Esophagus muscularis mucosa (tissue), 4 donors: ENCODE data around the gene KCTD5. TPM values are rescaled to one million over a fixed set of nuclear protein-coding genes. Genes with fewer than 3 reads are reported as not detected.
"Not testable (repeated sequence)": the region's sequence is repeated elsewhere in the genome, so short reads cannot be mapped to it uniquely, and the experiment has no call there.

ENCODE experiments used
- DNase-seq: peaks from one replicate; pipeline ENCODE4 v3.0.0-alpha.2; 2017; ENCODE audit errors: extremely low spot score
- H3K27ac ChIP-seq, 4 donors: fragments of 200-600 bp; sonication (generic); replicated peaks in 1 of 4; 1 replicate in 3 of 4; 2 replicates in 1 of 4; pipeline ENCODE4 v1.5.1; 2016 to 2019; ENCODE audit warnings: mild to moderate bottlenecking in 1 of 4
- H3K27me3 ChIP-seq, 4 donors: fragments of 200-600 bp; sonication (generic); one replicate each; pipeline versions ENCODE4 v1.5.1 to v1.6.0; 2016 to 2019
- H3K36me3 ChIP-seq, 4 donors: fragments of 200-600 bp; sonication (generic); one replicate each; pipeline ENCODE4 v1.5.1; 2016 to 2019
- H3K4me1 ChIP-seq, 4 donors: fragments of 200-600 bp; sonication (generic); one replicate each; pipeline ENCODE4 v1.5.1; 2016 to 2019
- H3K4me3 ChIP-seq, 4 donors: fragments of 200-600 bp; sonication (generic); 1 replicate in 2 of 4; 2 replicates in 2 of 4; pipeline ENCODE4 v1.5.1; 2016 to 2019; ENCODE audit warnings: mild to moderate bottlenecking in 4 of 4, moderate library complexity in 1 of 4
- H3K9me3 ChIP-seq, 4 donors: fragments of 200-600 bp; sonication (generic); 1 replicate in 3 of 4; 2 replicates in 1 of 4; pipeline ENCODE4 v1.5.1; 2016 to 2019
- CTCF ChIP-seq, 3 experiments: fragments of 200-600 bp in 2 of 3; fragments of 450-650 bp in 1 of 3; sonication (generic) in 2 of 3; IDR thresholded peaks; one replicate each; pipeline ENCODE4 v1.5.1; 2017 to 2019; ENCODE audit warnings: antibody characterized with exemption in 3 of 3, mild to moderate bottlenecking in 2 of 3, moderate library complexity in 1 of 3
- EP300 ChIP-seq: sonication (generic); formaldehyde crosslinking; IDR thresholded peaks from one replicate; pipeline ENCODE4 v1.6.1; 2017; ENCODE audit warnings: antibody characterized with exemption
- POLR2A ChIP-seq: fragments of 450-650 bp; IDR thresholded peaks from one replicate; pipeline ENCODE4 v1.6.1; 2017; ENCODE audit warnings: antibody characterized with exemption, moderate library complexity, mild to moderate bottlenecking, low read depth
- POLR2AphosphoS5 ChIP-seq, 2 donors: sonication (generic); formaldehyde crosslinking; IDR thresholded peaks; one replicate each; pipeline ENCODE4 v1.6.1; 2017; ENCODE audit warnings: antibody characterized with exemption in 2 of 2
- WGBS: methylation state at CpG from one replicate; pipeline ENCODE4 v1.1.5; 2018; 5-methylcytosine and 5-hydroxymethylcytosine counted together
- intact Hi-C: fragments of 100-400 bp; cut with DNase I; formaldehyde crosslinking; loops from one replicate; pipeline ENCODE4 v1.15.1; 2023
- total RNA-seq, 4 donors: library from RNA; depleted of rRNA; stranded (reverse); fragments of >200 nt; gene quantifications; one replicate each; pipeline versions ENCODE4 v1.1.0 to v1.2.1, GENCODE V29; 2016

The KCTD5 gene
- total RNA-seq, 4 donors from 2014 or later: 9.1 to 22.1 (median 15.7) TPM

- no peak overlapping the region for H3K4me3 ChIP-seq
- intact Hi-C loops: no loop called here
- no peak for DNase-seq
- 63% methylated on average over 9 of the region's 9 CpGs for WGBS
- TF ChIP-seq EP300 (no peak), POLR2A (no peak), CTCF (IDR thresholded peaks at IDR 0.05) (no peak), POLR2AphosphoS5 (IDR thresholded peaks at IDR 0.05) (no peak)
- no peaks in the 10 kb centered on the region for H3K27me3 ChIP-seq
- H3K9me3 ChIP-seq: no peaks in the 10 kb centered on the region
- no peak overlapping the region for H3K27ac ChIP-seq
- H3K4me1 ChIP-seq: peaks cover 0 to 13% (median 7%) of the 10 kb centered on the region in 4 donors
- peaks cover 0 to 48% (median 27%) of the 10 kb centered on the region in 4 donors for H3K36me3 ChIP-seq
Observed at GRCh38 chr16:2664574-2664982, 17.7 kb upstream of the KCTD5 start.

- intact Hi-C loops, H3K9me3 ChIP-seq, H3K27ac ChIP-seq, DNase-seq, H3K27me3 ChIP-seq, H3K4me3 ChIP-seq: not testable (repeated sequence)
- H3K36me3 ChIP-seq: peaks cover 0 to 54% (median 28%) of the 10 kb centered on the region in 4 donors
- WGBS: 76% methylated on average over 7 of the region's 7 CpGs
- H3K4me1 ChIP-seq: peaks cover 8 to 25% (median 22%) of the 10 kb centered on the region in 4 donors
Observed at GRCh38 chr16:2666671-2667070, 15.7 kb upstream of the KCTD5 start.

GRCh38 chr16:2669587-2669986 is 12.7 kb upstream of the KCTD5 start:
- H3K9me3 ChIP-seq, DNase-seq, intact Hi-C loops, H3K27me3 ChIP-seq: not testable (repeated sequence)
- 82% methylated on average over 10 of the region's 10 CpGs for WGBS
- H3K36me3 ChIP-seq: peaks cover 0 to 42% (median 24%) of the 10 kb centered on the region in 4 donors
- H3K4me1 ChIP-seq: peaks cover 19 to 40% (median 37%) of the 10 kb centered on the region in 4 donors
- peak overlapping the region; percentile 44 to 74 (median 60) for H3K27ac ChIP-seq
- H3K4me3 ChIP-seq: peak overlapping the region in 3 of 4 donors; percentile 24 to 35 (median 27)

- WGBS: 11% methylated on average over 13 of the region's 15 CpGs
Observed at GRCh38 chr16:2670017-2670416, 12.3 kb upstream of the KCTD5 start.

GRCh38 chr16:2671193-2671592 is 11.1 kb upstream of the KCTD5 start:
- Histone ChIP-seq H3K4me1 (peaks cover 19 to 40% (median 37%) of the 10 kb centered on the region in 4 donors), H3K36me3 (peaks cover 0 to 34% (median 21%) of the 10 kb centered on the region in 4 donors)
- H3K27me3 ChIP-seq, intact Hi-C loops, H3K27ac ChIP-seq, DNase-seq, H3K4me3 ChIP-seq, H3K9me3 ChIP-seq: not testable (repeated sequence)
- TF ChIP-seq CTCF (IDR thresholded peaks at IDR 0.05): peak in 1 of 3 experiments; percentile 19
- WGBS: 76% methylated on average over 8 of the region's 10 CpGs

More at GRCh38 chr16:2670017-2670416, 12.3 kb upstream of the KCTD5 start:
- H3K9me3 ChIP-seq, DNase-seq, H3K27me3 ChIP-seq, intact Hi-C loops: not testable (repeated sequence)
- Histone ChIP-seq H3K27ac (peak overlapping the region; percentile 44 to 74 (median 60)), H3K4me1 (peaks cover 19 to 40% (median 37%) of the 10 kb centered on the region in 4 donors), H3K36me3 (peaks cover 0 to 39% (median 24%) of the 10 kb centered on the region in 4 donors), H3K4me3 (peak overlapping the region in 3 of 4 donors; percentile 24 to 35 (median 27))
- TF ChIP-seq CTCF (IDR thresholded peaks at IDR 0.05) (peak; percentile 55 to 75 (median 74)), POLR2AphosphoS5 (IDR thresholded peaks at IDR 0.05) (peak in 1 of 2 donors; percentile 44)

GRCh38 chr16:2671741-2672140 is 10.6 kb upstream of the KCTD5 start:
- intact Hi-C loops: no loop called here
- 84% methylated on average over 13 of the region's 13 CpGs for WGBS
- TF ChIP-seq POLR2AphosphoS5 (IDR thresholded peaks at IDR 0.05) (no peak), EP300 (no peak), POLR2A (no peak), CTCF (IDR thresholded peaks at IDR 0.05) (no peak)
- Histone ChIP-seq H3K9me3 (no peaks in the 10 kb centered on the region), H3K4me1 (peaks cover 19 to 40% (median 37%) of the 10 kb centered on the region in 4 donors), H3K36me3 (peaks cover 0 to 33% (median 21%) of the 10 kb centered on the region in 4 donors), H3K4me3 (peak overlapping the region in 3 of 4 donors; percentile 65 to 71 (median 69)), H3K27ac (peak overlapping the region; percentile 70 to 87 (median 82)), H3K27me3 (no peaks in the 10 kb centered on the region)
- DNase-seq: no peak
